ENCODE data around the gene GPC3. TPM values are rescaled to one million over a fixed set of nuclear protein-coding genes. Genes with fewer than 3 reads are reported as not detected.

Gene GPC3
- total RNA-seq, 4 donors from 2014 or later: 3.3 to 172 (median 21.2) TPM

- H3K9me3 ChIP-seq: no peaks in the 10 kb centered on the region
- no peak overlapping the region for H3K4me3 ChIP-seq
- H3K27me3 ChIP-seq: no peaks in the 10 kb centered on the region
- DNase-seq: no peak
- intact Hi-C loops (cut with DNase I; ENCODE audit: low total_unique reads): no loop called here
- H3K36me3 ChIP-seq: no peaks in the 10 kb centered on the region
- no peak overlapping the region for H3K27ac ChIP-seq
- peaks cover 0 to 6% of the 10 kb centered on the region in 2 donors for H3K4me1 ChIP-seq
- TF ChIP-seq POLR2A (IDR thresholded peaks at IDR 0.05) (no peak), CTCF (IDR thresholded peaks at IDR 0.05) (no peak)
Measured at GRCh38 chrX:133568109-133568508, 417.3 kb downstream of the GPC3 start.

GRCh38 chrX:133566876-133567275 is 418.5 kb downstream of the GPC3 start:
- Histone ChIP-seq H3K27ac (no peak overlapping the region), H3K4me3 (no peak overlapping the region), H3K4me1 (peaks cover 0 to 6% of the 10 kb centered on the region in 2 donors), H3K9me3 (no peaks in the 10 kb centered on the region), H3K27me3 (no peaks in the 10 kb centered on the region), H3K36me3 (no peaks in the 10 kb centered on the region)
- intact Hi-C loops (cut with DNase I; ENCODE audit: low total_unique reads): no loop called here
- no peak for DNase-seq
- no peak for TF ChIP-seq CTCF (IDR thresholded peaks at IDR 0.05)
- TF ChIP-seq POLR2A (IDR thresholded peaks at IDR 0.05): no peak

- Histone ChIP-seq H3K9me3 (no peaks in the 10 kb centered on the region), H3K27me3 (no peaks in the 10 kb centered on the region), H3K27ac (peak overlapping the region; percentile 34 to 63), H3K4me1 (peaks cover 0 to 6% of the 10 kb centered on the region in 2 donors), H3K36me3 (no peaks in the 10 kb centered on the region), H3K4me3 (no peak overlapping the region)
- intact Hi-C loops (cut with DNase I; ENCODE audit: low total_unique reads): no loop called here
- peak; percentile 32 to 46 for DNase-seq
- TF ChIP-seq CTCF (IDR thresholded peaks at IDR 0.05) (no peak), POLR2A (IDR thresholded peaks at IDR 0.05) (no peak)
Measured at GRCh38 chrX:133563705-133564104, 421.7 kb downstream of the GPC3 start.

GRCh38 chrX:133561251-133561650 is 424.1 kb downstream of the GPC3 start:
- DNase-seq: no peak
- TF ChIP-seq POLR2A (IDR thresholded peaks at IDR 0.05): no peak
- TF ChIP-seq CTCF (IDR thresholded peaks at IDR 0.05): no peak
- Histone ChIP-seq H3K36me3 (no peaks in the 10 kb centered on the region), H3K4me3 (no peak overlapping the region), H3K9me3 (no peaks in the 10 kb centered on the region), H3K27me3 (no peaks in the 10 kb centered on the region), H3K4me1 (peaks cover 0 to 6% of the 10 kb centered on the region in 2 donors), H3K27ac (no peak overlapping the region)
- intact Hi-C loops (cut with DNase I; ENCODE audit: low total_unique reads): no loop called here

- TF ChIP-seq CTCF (IDR thresholded peaks at IDR 0.05) (no peak), POLR2A (IDR thresholded peaks at IDR 0.05) (no peak)
- Histone ChIP-seq H3K27me3 (no peaks in the 10 kb centered on the region), H3K27ac (no peak overlapping the region), H3K4me3 (no peak overlapping the region), H3K4me1 (peaks cover 0 to 6% of the 10 kb centered on the region in 2 donors), H3K36me3 (no peaks in the 10 kb centered on the region), H3K9me3 (no peaks in the 10 kb centered on the region)
- no peak for DNase-seq
- intact Hi-C loops (cut with DNase I; ENCODE audit: low total_unique reads): no loop called here
Measured at GRCh38 chrX:133559909-133560308, 425.5 kb downstream of the GPC3 start.
